HG03432 (cell line): Measurements from ENCODE around the gene KIF26B.
"Not testable (repeated sequence)": the region's sequence is repeated elsewhere in the genome, so short reads cannot be mapped to it uniquely, and the experiment has no call there.

ENCODE experiments used
- ATAC-seq: cut with Tn5 transposase; IDR thresholded peaks from one replicate; pipeline ENCODE4 v1.9.1; 2021; ENCODE audit warnings: mild to moderate bottlenecking, moderate library complexity; ENCODE audit not compliant: unreplicated experiment

The KIF26B gene

GRCh38 chr1:245311887-245312536 is 157.2 kb downstream of the KIF26B start:
- ATAC-seq = no peak

GRCh38 chr1:245313576-245313975 is 158.8 kb downstream of the KIF26B start:
- no peak for ATAC-seq

- ATAC-seq = no peak
These were observed 162.0 kb downstream of the KIF26B start for GRCh38 chr1:245316784-245317183.

GRCh38 chr1:245317217-245317616 is 162.4 kb downstream of the KIF26B start:
- no peak for ATAC-seq

- no peak for ATAC-seq
These were observed 164.3 kb downstream of the KIF26B start for GRCh38 chr1:245319094-245319493.

- ATAC-seq = no peak
These were observed 167.9 kb downstream of the KIF26B start for GRCh38 chr1:245322673-245323072.

GRCh38 chr1:245323765-245324164 is 169.0 kb downstream of the KIF26B start:
- ATAC-seq = not testable (repeated sequence)

GRCh38 chr1:245325922-245326795 is 171.4 kb downstream of the KIF26B start:
- no peak for ATAC-seq

- ATAC-seq = no peak
These were observed 172.6 kb downstream of the KIF26B start for GRCh38 chr1:245327360-245327759.

GRCh38 chr1:245327842-245328241 is 173.1 kb downstream of the KIF26B start:
- ATAC-seq = no peak

- ATAC-seq = no peak
These were observed 176.2 kb downstream of the KIF26B start for GRCh38 chr1:245330951-245331350.

- no peak for ATAC-seq
These were observed 177.3 kb downstream of the KIF26B start for GRCh38 chr1:245332085-245332484.

GRCh38 chr1:245332513-245332912 is 177.7 kb downstream of the KIF26B start:
- no peak for ATAC-seq

- ATAC-seq = no peak
These were observed 179.4 kb downstream of the KIF26B start for GRCh38 chr1:245334235-245334634.

- ATAC-seq = no peak
These were observed 180.2 kb downstream of the KIF26B start for GRCh38 chr1:245334827-245335490.

GRCh38 chr1:245335684-245336083 is 180.9 kb downstream of the KIF26B start:
- ATAC-seq = not testable (repeated sequence)

GRCh38 chr1:245336149-245336983 is 181.6 kb downstream of the KIF26B start:
- no peak for ATAC-seq

- not testable (repeated sequence) for ATAC-seq
These were observed 182.2 kb downstream of the KIF26B start for GRCh38 chr1:245336984-245337355.

GRCh38 chr1:245337829-245338484 is 183.2 kb downstream of the KIF26B start:
- ATAC-seq = no peak

GRCh38 chr1:245338485-245338877 is 183.7 kb downstream of the KIF26B start:
- ATAC-seq = no peak
